ENCODE data around the gene ZSCAN16.
"Not testable (repeated sequence)": the region's sequence is repeated elsewhere in the genome, so short reads cannot be mapped to it uniquely, and the experiment has no call there.

ZSCAN16 gene

DNA sequence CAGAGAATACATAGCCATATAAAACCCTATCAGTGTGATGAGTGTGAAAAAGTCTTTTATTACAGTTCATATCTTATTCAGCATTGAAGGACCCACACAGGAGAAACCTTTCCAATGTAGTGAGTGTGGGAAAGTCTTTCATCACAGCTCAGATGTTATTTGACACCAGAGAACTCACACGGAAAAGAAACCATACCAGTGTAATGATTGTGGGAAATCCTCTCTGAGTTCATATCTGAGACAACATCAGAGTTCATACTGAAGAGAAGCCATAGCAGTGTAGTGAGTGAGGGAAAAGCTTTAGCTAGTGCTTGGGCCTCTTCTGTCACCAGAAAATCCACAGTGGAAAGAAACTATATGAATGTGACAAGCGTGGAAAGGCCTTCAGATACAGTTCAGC, 8.6 kb upstream of the ZSCAN16 start:
- TF ChIP-seq, protein P1, sequence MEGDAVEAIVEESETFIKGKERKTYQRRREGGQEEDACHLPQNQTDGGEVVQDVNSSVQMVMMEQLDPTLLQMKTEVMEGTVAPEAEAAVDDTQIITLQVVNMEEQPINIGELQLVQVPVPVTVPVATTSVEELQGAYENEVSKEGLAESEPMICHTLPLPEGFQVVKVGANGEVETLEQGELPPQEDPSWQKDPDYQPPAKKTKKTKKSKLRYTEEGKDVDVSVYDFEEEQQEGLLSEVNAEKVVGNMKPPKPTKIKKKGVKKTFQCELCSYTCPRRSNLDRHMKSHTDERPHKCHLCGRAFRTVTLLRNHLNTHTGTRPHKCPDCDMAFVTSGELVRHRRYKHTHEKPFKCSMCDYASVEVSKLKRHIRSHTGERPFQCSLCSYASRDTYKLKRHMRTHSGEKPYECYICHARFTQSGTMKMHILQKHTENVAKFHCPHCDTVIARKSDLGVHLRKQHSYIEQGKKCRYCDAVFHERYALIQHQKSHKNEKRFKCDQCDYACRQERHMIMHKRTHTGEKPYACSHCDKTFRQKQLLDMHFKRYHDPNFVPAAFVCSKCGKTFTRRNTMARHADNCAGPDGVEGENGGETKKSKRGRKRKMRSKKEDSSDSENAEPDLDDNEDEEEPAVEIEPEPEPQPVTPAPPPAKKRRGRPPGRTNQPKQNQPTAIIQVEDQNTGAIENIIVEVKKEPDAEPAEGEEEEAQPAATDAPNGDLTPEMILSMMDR (IDR thresholded peaks at IDR 0.05; ENCODE audit: low read depth, low read length, missing control alignments): no peak
- no peak for DNase-seq (ENCODE audit: low read depth)
- no peak overlapping the region for H3K4me3 ChIP-seq (ENCODE audit: low read depth, low read length)

- DNase-seq (ENCODE audit: low read depth): no peak
- TF ChIP-seq, protein P1 (IDR thresholded peaks at IDR 0.05; ENCODE audit: low read depth, low read length, missing control alignments): peak; percentile 3
- H3K4me3 ChIP-seq (ENCODE audit: low read depth, low read length): no peak overlapping the region
These were observed 6.9 kb upstream of the ZSCAN16 start for GRCh38 chr6:28117386-28118050.

DNA sequence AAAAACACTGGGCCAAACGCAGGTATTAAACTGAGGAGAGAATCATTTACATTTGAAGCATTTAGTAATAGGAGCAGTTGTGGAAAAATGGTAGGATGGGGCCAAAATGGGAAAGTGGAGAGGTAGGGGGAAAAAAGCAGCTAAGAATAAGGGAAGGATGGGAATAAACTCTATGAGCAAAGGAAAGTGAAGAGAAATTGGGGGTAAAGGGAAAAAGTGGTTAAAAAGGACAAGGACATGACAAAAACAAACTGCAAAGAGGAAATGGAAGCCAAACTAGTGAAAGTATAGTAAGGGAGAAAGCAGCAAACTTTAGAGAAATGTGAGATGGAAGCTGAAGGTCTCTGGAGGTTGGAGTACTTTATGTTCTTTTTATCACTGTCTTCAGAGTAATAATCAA, 6.2 kb upstream of the ZSCAN16 start:
- TF ChIP-seq, protein P1 (IDR thresholded peaks at IDR 0.05; ENCODE audit: low read depth, low read length, missing control alignments): no peak
- no peak for DNase-seq (ENCODE audit: low read depth)
- no peak overlapping the region for H3K4me3 ChIP-seq (ENCODE audit: low read depth, low read length)

- DNase-seq (ENCODE audit: low read depth): no peak
- no peak overlapping the region for H3K4me3 ChIP-seq (ENCODE audit: low read depth, low read length)
- TF ChIP-seq, protein P1 (IDR thresholded peaks at IDR 0.05; ENCODE audit: low read depth, low read length, missing control alignments): no peak
These were observed 2.5 kb upstream of the ZSCAN16 start for GRCh38 chr6:28121876-28122275.

DNA sequence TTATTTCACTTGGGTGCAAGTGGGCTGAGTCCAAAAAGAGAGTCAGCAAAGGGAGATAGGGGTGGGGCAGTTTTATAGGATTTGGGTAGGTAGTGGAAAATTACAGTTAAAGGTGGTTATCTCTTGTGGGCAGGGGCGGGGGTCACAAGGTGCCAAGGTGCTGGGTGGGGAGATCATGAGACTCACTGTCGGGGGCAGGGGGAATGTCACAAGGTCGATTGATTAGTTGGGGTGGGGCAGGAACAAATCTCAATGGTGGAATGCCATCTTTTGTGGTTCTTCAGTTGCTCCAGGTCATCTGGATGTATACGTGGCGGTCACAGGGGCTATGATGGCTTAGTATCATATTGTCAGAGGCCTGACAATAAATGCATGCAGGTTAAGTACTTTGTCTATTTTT, 2.1 kb upstream of the ZSCAN16 start:
- not testable (repeated sequence) for H3K4me3 ChIP-seq (ENCODE audit: low read depth, low read length); DNase-seq (ENCODE audit: low read depth)

- DNase-seq (ENCODE audit: low read depth): no peak
- TF ChIP-seq, protein P1 (IDR thresholded peaks at IDR 0.05; ENCODE audit: low read depth, low read length, missing control alignments): no peak
- peak overlapping the region; percentile 81 for H3K4me3 ChIP-seq (ENCODE audit: low read depth, low read length)
These were observed 553 bp downstream of the ZSCAN16 start for GRCh38 chr6:28124971-28125353.

DNA sequence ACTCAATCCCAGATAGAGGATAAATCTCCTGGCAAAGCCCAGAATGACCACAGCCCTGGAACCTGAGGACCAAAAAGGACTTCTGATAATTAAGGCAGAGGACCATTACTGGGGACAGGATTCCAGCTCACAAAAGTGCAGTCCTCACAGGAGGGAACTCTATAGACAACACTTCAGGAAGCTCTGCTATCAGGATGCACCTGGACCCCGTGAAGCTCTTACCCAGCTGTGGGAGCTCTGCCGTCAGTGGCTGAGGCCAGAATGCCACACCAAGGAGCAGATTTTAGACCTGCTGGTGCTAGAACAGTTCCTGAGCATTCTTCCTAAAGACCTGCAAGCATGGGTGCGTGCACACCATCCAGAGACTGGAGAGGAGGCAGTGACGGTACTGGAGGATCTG, 992 bp downstream of the ZSCAN16 start:
- DNase-seq (ENCODE audit: low read depth): no peak
- H3K4me3 ChIP-seq (ENCODE audit: low read depth, low read length): peak overlapping the region; percentile 9; the same call in 1 of the 2 replicates
- TF ChIP-seq, protein P1 (IDR thresholded peaks at IDR 0.05; ENCODE audit: low read depth, low read length, missing control alignments): no peak

Measured in GM12864 (cell line).